Measurements from ENCODE around the gene HPD. TPM values are rescaled to one million over a fixed set of nuclear protein-coding genes. Genes with fewer than 3 reads are reported as not detected.
A peak's percentile ranks its signal among the peaks of the same experiment; 100 is the strongest.

The HPD gene
- total RNA-seq, 1 experiment from 2014 or later = not detected

DNA sequence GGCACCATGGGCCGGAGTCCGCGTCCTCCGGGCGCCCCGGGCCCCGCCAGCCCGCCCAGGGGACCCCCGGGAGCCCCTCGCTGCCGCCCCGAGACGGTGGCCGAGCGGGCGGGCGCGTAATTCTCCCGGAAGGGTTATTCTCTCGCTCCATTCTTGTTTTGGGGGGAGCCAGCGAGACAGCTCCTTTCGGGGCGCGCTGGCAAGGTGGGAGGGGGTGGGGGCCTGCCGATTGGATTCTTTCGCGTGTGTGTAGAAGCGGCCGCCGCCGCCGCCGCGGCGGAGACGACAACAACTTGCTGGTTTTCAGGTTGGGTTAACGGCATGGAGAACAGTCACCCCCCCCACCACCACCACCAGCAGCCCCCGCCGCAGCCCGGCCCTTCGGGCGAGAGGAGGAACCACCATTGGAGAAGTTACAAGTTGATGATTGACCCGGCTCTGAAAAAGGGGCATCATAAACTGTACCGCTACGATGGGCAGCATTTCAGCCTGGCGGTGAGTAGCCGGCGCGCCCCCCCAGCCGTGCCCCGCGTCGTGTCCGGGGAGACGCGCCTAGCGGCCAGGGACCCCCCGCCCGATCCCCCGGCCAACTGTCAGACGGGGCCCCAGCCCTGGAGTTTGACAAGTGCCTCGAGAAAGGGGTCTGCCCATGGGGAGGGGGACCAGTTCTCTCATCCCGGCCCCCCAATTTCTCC, 54.1 kb downstream of the HPD start:
- no TSS peak for BruUV-seq (replicated peaks)
- no peak for TF ChIP-seq EZH2 (IDR thresholded peaks at IDR 0.05; ENCODE audit: borderline replicate concordance, low read depth, low read length, poor library complexity, severe bottlenecking)
- TF ChIP-seq, protein P1, sequence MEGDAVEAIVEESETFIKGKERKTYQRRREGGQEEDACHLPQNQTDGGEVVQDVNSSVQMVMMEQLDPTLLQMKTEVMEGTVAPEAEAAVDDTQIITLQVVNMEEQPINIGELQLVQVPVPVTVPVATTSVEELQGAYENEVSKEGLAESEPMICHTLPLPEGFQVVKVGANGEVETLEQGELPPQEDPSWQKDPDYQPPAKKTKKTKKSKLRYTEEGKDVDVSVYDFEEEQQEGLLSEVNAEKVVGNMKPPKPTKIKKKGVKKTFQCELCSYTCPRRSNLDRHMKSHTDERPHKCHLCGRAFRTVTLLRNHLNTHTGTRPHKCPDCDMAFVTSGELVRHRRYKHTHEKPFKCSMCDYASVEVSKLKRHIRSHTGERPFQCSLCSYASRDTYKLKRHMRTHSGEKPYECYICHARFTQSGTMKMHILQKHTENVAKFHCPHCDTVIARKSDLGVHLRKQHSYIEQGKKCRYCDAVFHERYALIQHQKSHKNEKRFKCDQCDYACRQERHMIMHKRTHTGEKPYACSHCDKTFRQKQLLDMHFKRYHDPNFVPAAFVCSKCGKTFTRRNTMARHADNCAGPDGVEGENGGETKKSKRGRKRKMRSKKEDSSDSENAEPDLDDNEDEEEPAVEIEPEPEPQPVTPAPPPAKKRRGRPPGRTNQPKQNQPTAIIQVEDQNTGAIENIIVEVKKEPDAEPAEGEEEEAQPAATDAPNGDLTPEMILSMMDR (conservative IDR thresholded peaks at IDR 0.05; ENCODE audit: low read depth, low read length) = no peak
- H3K27me3 ChIP-seq (replicated peaks; ENCODE audit: insufficient read depth, low read depth, low read length, poor library complexity) = no peaks in the 10 kb centered on the region
- intact Hi-C loops (cut with micrococcal nuclease; ENCODE audit: unreplicated experiment) = no loop called here
- peak overlapping the region; percentile 81 for H3K4me3 ChIP-seq (ENCODE audit: low read depth, low read length, poor library complexity, severe bottlenecking)
- ChIA-PET CTCF (interaction anchor here (0.7 to 3.6 kb wide), 3 partner anchors 10 to 84 kb away, joined by 4 to 30 read pairs (median 7); partner anchors contain the start of genes PSMD9 and RHOF), POLR2A (ENCODE audit: low non-redundant PET) (interaction anchor here (0.6 kb wide), 1 partner anchor 39 kb away, joined by 3 read pairs; no protein-coding TSS in a partner anchor)
- H3K9me3 ChIP-seq (ENCODE audit: low read depth, low read length, poor library complexity, severe bottlenecking) = no peaks in the 10 kb centered on the region
- H3K36me3 ChIP-seq (ENCODE audit: insufficient read depth, low read length, poor library complexity, severe bottlenecking) = peaks cover 10% of the 10 kb centered on the region
- peaks cover 16% of the 10 kb centered on the region for H3K4me1 ChIP-seq (ENCODE audit: insufficient read depth, low read length, poor library complexity, severe bottlenecking)
- peak overlapping the region; percentile 100 for H3K27ac ChIP-seq (ENCODE audit: low read depth, low read length, poor library complexity, severe bottlenecking)
- DNase-seq (ENCODE audit: low spot score) = peak; percentile 57

DNA sequence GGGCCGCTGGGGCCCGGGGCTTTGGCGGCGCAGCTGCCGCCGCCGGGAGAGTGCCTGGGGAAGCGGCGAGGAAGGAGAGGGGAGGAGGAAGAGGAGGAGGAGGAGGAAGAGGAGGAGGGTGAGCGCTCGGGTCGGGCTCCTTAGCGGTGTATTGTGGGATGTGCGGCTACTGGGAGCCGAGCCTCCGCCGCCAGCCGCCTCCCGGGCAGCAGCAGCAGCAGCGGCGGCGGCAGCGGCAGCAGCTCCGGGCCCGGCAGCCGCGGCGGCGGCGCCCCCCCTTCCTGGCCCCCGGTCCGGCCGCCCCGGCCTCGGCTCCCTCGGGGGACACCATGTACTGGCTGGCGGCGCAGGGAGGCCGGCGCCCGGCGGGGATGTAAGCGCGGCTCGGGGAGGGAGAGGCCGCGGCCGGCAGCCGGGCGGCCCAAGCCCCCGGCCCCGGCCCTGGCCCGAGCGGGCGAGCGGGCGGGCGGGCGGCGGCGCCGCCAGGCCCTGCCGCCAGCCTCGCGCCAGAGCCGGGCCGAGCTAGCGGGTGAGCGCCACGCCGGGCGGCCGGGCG, 54.7 kb downstream of the HPD start, which contains the start of gene SETD1B:
TSS of gene SETD1B (plus strand) at position 149 of the 556 bp plus-strand sequence. CDS start 729 bp downstream, outside the sequence.
- Histone ChIP-seq H3K27me3 (replicated peaks; ENCODE audit: insufficient read depth, low read depth, low read length, poor library complexity) (no peaks in the 10 kb centered on the region), H3K4me1 (ENCODE audit: insufficient read depth, low read length, poor library complexity, severe bottlenecking) (peaks cover 20% of the 10 kb centered on the region), H3K36me3 (ENCODE audit: insufficient read depth, low read length, poor library complexity, severe bottlenecking) (peaks cover 10% of the 10 kb centered on the region), H3K4me3 (ENCODE audit: low read depth, low read length, poor library complexity, severe bottlenecking) (peak within 1 kb of the TSS; percentile 81), H3K9me3 (ENCODE audit: low read depth, low read length, poor library complexity, severe bottlenecking) (no peaks in the 10 kb centered on the region), H3K27ac (ENCODE audit: low read depth, low read length, poor library complexity, severe bottlenecking) (peak within 1 kb of the TSS; percentile 100)
- TF ChIP-seq, protein P1 (conservative IDR thresholded peaks at IDR 0.05; ENCODE audit: low read depth, low read length) = no peak
- no peak for TF ChIP-seq EZH2 (IDR thresholded peaks at IDR 0.05; ENCODE audit: borderline replicate concordance, low read depth, low read length, poor library complexity, severe bottlenecking)
- POLR2A ChIA-PET (ENCODE audit: low non-redundant PET) = no interaction called here
- CTCF ChIA-PET = interaction anchor here (0.7 to 3.6 kb wide), 3 partner anchors 9 to 84 kb away, joined by 4 to 30 read pairs (median 7); partner anchors contain the start of genes PSMD9 and RHOF
- peak; percentile 72 for DNase-seq (ENCODE audit: low spot score)
- intact Hi-C loops (cut with micrococcal nuclease; ENCODE audit: unreplicated experiment) = no loop called here
- no TSS peak for BruUV-seq (replicated peaks)

DNA sequence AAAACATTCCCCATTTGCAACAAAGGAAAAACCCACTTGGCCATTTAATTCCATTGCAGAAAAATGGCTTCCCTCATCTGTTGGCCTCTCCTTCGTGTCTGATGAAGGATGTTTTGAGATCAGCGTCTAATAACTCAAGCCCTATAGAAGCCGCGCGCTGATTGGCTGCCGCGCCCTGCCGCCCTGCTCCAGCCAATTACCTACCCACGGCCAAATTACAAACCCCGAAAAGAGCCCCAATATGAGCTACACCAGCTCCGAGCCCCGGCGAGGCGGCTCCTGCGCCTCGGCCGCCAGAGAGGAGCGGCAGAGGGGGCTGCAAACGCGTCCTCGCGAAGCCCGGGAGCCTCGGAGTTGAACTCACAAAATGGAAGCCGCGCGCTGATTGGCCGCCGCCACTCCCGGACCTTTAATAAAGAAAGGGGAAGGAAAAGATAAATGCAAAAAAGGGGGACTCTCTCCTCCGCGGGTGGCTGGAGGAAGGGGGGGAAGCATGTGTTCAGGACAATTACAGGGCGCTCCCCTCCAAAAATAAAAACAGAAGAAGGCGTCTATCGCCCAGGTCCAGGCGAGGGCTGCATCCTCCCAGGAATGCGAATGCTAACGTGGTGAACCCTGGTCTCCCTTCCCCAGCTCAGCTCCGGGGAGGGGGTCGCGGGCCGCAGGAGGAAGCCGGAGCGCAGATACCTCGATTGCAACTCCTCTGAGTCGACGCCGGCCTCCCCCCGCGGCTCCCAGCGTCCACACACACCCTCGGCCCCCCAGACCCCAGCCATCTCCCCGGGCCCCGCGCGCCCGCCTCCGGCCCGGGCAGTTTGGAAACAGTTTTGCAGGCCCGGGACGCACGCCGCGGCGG, 55.6 kb downstream of the HPD start:
- peaks cover 29% of the 10 kb centered on the region for H3K4me1 ChIP-seq (ENCODE audit: insufficient read depth, low read length, poor library complexity, severe bottlenecking)
- H3K9me3 ChIP-seq (ENCODE audit: low read depth, low read length, poor library complexity, severe bottlenecking) = no peaks in the 10 kb centered on the region
- BruUV-seq (replicated peaks) = no TSS peak
- peak; percentile 98 for DNase-seq (ENCODE audit: low spot score)
- peak overlapping the region; percentile 81 for H3K4me3 ChIP-seq (ENCODE audit: low read depth, low read length, poor library complexity, severe bottlenecking)
- no peak for TF ChIP-seq EZH2 (IDR thresholded peaks at IDR 0.05; ENCODE audit: borderline replicate concordance, low read depth, low read length, poor library complexity, severe bottlenecking)
- TF ChIP-seq, protein P1 (conservative IDR thresholded peaks at IDR 0.05; ENCODE audit: low read depth, low read length) = 0 out of 2 replicates have a peak, but pooled peaks have one; percentile 18
- POLR2A ChIA-PET (ENCODE audit: low non-redundant PET) = interaction anchor here (0.7 to 1.7 kb wide), 6 partner anchors 8 to 117 kb away, joined by 3 to 12 read pairs (median 3); partner anchors contain the start of gene RHOF
- intact Hi-C loops (cut with micrococcal nuclease; ENCODE audit: unreplicated experiment) = no loop called here
- H3K36me3 ChIP-seq (ENCODE audit: insufficient read depth, low read length, poor library complexity, severe bottlenecking) = peaks cover 12% of the 10 kb centered on the region
- peak overlapping the region; percentile 100 for H3K27ac ChIP-seq (ENCODE audit: low read depth, low read length, poor library complexity, severe bottlenecking)
- H3K27me3 ChIP-seq (replicated peaks; ENCODE audit: insufficient read depth, low read depth, low read length, poor library complexity) = no peaks in the 10 kb centered on the region
- CTCF ChIA-PET = interaction anchor here (1.5 kb wide), 1 partner anchor 85 kb away, joined by 3 read pairs; the partner anchor contains the start of gene PSMD9
